ENCODE results near the gene FAR2.
A peak's percentile ranks its signal among the peaks of the same experiment; 100 is the strongest.
"Not testable (repeated sequence)": the region's sequence is repeated elsewhere in the genome, so short reads cannot be mapped to it uniquely, and the experiment has no call there.

FAR2 gene
- 2.1 reads per million, percentile 4 among the genes with 10 or more reads in this experiment for total RNA-seq

- DNase-seq: peak; percentile 14
Measured at GRCh38 chr12:29148911-29149690, at the start of gene FAR2. Gene FAR2, plus strand, starts transcription at chr12:29149278. Its CDS starts 121,172 bp downstream, at chr12:29270450.

GRCh38 chr12:29102741-29103140 lies 46.3 kb upstream of the FAR2 start:
- DNase-seq: no peak

DNA sequence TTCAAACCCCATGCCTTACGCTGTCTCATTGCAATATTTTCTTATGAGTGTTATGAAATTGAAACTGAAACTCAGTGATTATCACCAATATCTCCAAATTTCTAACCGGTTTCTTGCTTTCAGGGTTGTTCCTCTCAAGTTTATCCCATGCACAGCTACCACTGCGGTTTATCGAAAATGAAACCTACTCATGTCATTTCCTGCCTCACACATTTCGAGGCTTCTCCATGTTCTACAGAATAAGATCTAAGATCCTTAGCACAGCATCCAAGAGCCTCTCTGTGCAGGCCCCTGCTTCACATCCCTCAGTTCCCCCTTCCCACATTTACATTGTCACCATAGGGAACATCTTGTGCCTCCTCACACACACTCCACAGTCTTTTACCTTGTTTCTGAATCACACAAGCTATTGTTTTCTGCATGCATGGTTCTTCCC lies 45.5 kb upstream of the FAR2 start:
- peak; percentile 12 for DNase-seq

DNA sequence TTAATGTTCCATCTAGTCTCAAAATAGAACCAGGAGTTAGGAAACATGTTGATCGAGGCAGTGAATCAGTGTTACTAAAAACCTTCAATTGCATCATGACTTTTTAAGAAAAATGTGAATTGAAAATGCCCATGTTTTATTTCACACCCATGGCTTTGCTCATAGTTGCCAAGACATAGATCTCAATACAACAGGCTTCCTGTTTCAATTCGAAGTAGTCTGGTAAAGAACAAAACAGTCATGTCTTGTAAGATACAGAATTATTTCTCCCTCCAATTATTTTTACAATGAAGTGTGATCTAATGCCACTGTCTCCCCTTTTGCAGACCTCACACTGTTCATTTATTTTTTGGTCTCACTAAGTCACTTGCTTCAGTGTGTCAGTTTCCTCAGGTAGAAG lies 44.6 kb upstream of the FAR2 start:
- no peak for DNase-seq

GRCh38 chr12:29110506-29111442 lies 38.3 kb upstream of the FAR2 start:
- no peak for DNase-seq

DNA sequence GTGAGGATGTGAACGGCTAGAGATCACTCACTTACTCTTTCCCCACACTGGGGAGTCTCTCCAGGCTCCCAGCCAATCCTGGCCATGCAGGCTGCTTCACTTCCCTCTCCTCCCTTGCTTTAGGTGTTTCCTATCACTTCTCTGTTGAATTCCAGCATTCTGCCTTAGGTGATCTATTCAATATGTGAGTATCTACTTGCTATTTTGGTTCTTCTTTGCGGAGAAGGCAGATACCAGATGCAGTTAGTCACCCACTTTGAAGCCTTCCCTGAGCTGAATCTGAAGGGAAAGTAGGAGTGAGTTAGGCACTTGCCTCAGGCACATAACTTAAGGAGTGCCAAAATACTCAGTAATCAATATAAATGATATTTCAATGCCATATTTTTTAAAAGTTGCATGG lies 36.0 kb upstream of the FAR2 start:
- DNase-seq: no peak

GRCh38 chr12:29116414-29116813 lies 32.7 kb upstream of the FAR2 start:
- DNase-seq: no peak

GRCh38 chr12:29131539-29131938 lies 17.5 kb upstream of the FAR2 start:
- no peak for DNase-seq

DNA sequence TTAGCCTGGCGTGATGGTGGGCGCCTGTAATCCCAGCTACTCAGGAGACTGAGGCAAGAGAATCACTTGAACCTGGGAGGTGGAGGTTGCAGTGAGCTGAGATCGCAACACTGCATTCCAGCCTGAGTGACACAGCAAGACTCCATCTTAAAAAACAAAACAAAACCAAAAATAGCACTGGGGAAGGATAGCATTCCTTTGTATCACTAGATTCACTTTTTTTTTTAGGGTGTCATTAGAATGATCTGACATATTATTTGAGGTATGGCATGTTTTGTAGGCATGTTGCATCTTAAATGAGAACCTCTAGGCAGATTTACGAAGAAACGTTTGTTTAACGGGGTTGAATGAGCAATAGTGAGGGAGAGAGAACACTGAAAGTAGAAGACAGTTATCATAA lies 16.8 kb upstream of the FAR2 start:
- DNase-seq: no peak

DNA sequence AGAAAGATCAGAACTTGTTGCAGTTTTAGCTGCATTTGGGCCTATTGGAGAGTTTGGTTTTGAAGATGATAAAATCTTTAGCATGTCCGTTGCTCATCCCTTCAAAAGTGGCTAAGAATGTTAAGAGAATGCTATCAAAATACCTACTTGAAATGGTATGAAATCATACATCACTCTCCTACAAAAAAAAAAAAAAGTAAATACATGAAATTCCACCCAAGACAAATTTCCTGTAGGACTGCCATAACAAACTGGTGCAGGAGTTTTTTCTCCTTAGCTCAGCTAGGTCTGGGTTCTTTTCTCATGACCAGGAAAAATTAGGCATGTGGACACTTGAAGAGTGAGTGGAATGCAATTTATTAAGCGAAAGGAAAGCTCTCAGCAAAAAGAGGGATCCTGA lies 15.9 kb upstream of the FAR2 start:
- DNase-seq: no peak

- no peak for DNase-seq
Measured at GRCh38 chr12:29133680-29134079, 15.4 kb upstream of the FAR2 start.

DNA sequence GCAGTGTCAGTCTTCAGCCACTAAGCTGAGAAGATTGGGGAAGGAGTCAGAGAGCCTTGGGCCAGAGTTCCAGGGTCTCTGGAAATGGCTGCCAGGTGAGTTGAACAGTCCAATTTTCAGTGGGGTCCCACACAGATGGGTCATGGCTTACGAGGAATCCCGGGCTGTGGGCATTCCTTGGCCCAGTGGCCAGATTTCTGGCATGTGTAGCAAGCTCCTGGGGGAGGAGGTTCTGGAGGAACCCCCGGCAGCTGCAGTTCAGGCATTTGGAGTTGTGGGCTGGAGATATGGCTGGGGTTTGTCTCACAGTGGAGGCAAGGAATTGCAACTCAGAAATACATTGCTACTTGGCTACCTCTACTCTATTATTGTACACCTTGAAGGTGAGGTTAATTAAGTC lies 10.8 kb upstream of the FAR2 start:
- not testable (repeated sequence) for DNase-seq

DNA sequence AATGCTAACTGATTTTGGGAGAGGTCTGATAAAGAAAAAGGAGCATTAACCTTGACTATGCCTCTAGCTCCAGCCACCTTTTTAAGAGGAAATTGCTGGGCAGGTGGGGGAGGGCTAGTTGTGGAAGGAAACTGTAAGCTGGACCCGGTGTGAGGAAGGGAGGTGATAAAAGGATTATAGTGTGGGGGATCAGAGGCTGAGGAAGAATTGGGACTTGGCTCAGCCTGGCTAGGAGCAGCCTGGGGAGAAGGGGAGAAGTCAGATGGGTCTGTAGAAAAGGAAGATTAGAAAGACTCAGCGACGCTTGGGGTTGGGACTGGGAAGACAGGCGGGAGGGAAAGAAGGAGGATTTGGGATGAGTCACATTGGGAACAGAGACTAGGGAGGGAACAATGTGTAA lies 10.2 kb upstream of the FAR2 start:
- not testable (repeated sequence) for DNase-seq

DNA sequence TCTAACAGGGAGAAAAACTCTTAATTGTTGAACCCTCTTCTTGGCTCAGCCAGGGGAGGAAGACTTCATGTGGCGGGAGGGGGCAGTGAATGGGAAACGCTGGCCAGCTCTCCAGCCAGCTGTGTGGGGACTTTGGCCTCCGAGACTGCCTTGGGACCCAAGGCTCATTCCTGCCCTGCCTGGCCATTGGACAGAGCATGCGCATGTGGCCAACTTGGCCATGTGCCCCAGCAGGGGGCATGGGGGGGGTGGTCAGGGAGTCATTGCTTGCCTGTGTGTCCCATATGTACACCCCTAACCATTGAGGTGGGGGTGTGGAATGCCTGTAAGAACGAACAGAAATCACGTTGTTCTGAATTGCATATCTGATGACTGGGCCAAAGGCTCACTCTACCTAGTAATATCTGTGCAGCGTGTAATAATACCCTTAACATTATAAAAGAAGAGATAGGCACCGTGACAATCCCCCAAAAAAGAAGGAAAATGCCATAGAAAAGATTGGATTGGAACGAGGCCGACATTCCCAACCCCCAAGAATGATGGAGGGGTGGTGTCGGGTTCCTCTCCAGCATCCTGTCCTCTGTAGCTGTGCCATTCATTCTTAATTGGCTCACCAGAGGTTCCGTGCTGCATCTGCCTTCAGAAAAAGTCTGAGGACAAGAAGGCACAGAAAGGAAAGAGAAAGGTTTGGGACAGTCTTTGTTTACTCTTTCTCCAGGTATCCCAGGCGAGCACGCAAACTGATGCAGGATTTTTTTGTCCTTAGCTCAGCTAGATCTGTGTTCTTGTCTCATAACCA lies 3.5 kb upstream of the FAR2 start:
- no peak for DNase-seq

DNA sequence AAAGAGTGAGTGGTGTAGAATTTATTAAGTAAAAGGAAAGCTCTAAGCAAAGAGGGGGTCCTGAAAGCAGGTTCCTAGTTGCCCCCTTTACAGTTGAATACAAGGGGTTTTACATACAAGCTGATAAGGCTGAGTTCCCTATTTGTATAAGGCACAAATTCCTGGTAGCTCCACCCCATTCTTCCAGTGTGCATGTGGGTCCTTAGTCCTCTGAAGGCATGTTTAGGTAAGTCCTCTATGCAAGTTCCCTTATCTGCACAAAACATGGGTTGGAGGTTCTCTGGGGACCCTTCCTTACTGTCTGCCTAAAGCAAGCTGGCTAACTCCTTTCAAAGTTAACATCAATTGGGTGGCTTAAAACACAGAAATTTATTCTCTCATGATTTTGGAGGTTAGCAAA lies 2.9 kb upstream of the FAR2 start:
- DNase-seq: no peak

GRCh38 chr12:29147731-29148595 lies 1.1 kb upstream of the FAR2 start:
- DNase-seq: no peak

DNA sequence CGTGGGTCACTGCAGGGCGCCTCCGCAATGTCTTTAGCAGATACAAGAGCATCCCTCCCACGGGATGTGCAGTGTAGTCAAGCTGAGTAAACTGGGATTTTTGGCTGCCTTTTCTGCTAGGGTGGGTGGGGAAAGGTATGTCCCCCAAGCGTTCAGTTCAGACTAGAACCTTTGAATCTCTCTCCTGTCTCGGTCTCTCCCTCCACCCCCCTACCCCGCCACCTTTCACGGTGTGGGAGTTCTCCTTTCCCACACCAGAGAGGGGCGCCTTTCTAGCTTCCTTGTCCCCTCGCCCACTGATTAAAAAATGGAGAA lies 525 bp upstream of the FAR2 start:
- no peak for DNase-seq

DNA sequence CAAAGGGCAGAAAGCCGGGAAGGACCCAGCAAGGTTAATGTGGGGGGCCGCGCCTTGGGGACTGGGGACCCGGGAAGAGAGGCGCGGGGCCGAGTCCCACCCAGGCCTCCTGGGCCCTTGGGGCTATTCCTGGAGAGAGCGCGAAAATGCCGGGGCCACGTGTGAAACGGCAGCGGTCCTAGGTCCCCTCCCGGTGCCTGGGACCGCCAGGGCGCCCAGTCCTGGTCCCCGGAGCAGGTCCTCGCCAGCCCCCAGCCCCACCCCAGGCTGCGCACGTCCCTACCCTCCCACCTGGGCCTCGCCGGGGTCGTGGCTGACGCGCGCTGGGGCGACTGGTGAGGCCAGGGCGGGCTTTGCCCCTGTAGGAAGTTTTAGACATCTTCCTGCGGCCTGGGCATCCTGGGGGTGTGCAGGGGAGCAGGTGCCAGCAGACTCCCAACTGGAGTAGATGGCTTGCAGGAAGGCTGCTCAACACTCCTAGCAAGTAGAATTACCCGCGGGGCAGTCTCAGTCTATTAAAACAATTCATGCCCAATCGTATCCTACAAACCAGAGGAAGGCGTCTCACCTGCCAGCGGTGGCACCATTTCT lies 708 bp downstream of the FAR2 start:
- DNase-seq: no peak

- DNase-seq: no peak
Measured at GRCh38 chr12:29150462-29150861, 1.4 kb downstream of the FAR2 start.

GRCh38 chr12:29152223-29152868 lies 3.3 kb downstream of the FAR2 start:
- no peak for DNase-seq

- DNase-seq: no peak
Measured at GRCh38 chr12:29152981-29153630, 4.0 kb downstream of the FAR2 start.

Data from effector CD4-positive, alpha-beta T cell (primary cell).